Central memory CD8-positive, alpha-beta T cell (primary cell): ENCODE results near the gene MECR.

ENCODE experiments used
- ATAC-seq: fragments of 150-1000 bp; cut with Tn5 transposase; replicated peaks from 2 replicates; pipeline ENCODE4 v1.10.0; 2022; ENCODE audit warnings: mild to moderate bottlenecking, moderate FRiP score, moderate number of reproducible peaks; ENCODE audit not compliant: poor library complexity, severe bottlenecking; ENCODE audit errors: extremely low read depth
- DNase-seq, 2 donors: peaks; one replicate each; pipeline ENCODE4 v3.0.0; 2021; ENCODE audit warnings: low spot score in 2 of 2
- H3K27ac Mint-ChIP-seq: one replicate; pipeline ENCODE4 v1.8.0; 2022; ENCODE audit warnings: low read depth, mild to moderate bottlenecking, moderate library complexity, mixed read lengths
- H3K27me3 Mint-ChIP-seq: one replicate; pipeline ENCODE4 v1.8.0; 2022; ENCODE audit warnings: mixed read lengths
- H3K36me3 Mint-ChIP-seq: one replicate; pipeline ENCODE4 v1.8.0; 2022; ENCODE audit warnings: mild to moderate bottlenecking, moderate library complexity, mixed read lengths; ENCODE audit not compliant: insufficient read depth
- H3K4me1 Mint-ChIP-seq: one replicate; pipeline ENCODE4 v1.8.0; 2022; ENCODE audit warnings: mixed read lengths
- H3K4me3 Mint-ChIP-seq: one replicate; pipeline ENCODE4 v1.8.0; 2022; ENCODE audit warnings: mild to moderate bottlenecking, moderate library complexity, mixed read lengths
- H3K9me3 Mint-ChIP-seq: one replicate; pipeline ENCODE4 v1.8.0; 2022; ENCODE audit warnings: mixed read lengths

Gene MECR

GRCh38 chr1:29249170-29249691 is 18.5 kb upstream of the MECR start:
- Mint-ChIP-seq H3K36me3 (no peaks in the 10 kb centered on the region), H3K4me1 (no peaks in the 10 kb centered on the region), H3K9me3 (no peaks in the 10 kb centered on the region), H3K27ac (no peak overlapping the region), H3K4me3 (no peak overlapping the region), H3K27me3 (peaks cover 36% of the 10 kb centered on the region)
- no peak for DNase-seq
- no peak for ATAC-seq

GRCh38 chr1:29248409-29248808 is 17.7 kb upstream of the MECR start:
- Mint-ChIP-seq H3K36me3 (no peaks in the 10 kb centered on the region), H3K27ac (no peak overlapping the region), H3K4me3 (no peak overlapping the region), H3K27me3 (peaks cover 36% of the 10 kb centered on the region), H3K9me3 (no peaks in the 10 kb centered on the region), H3K4me1 (no peaks in the 10 kb centered on the region)
- DNase-seq: no peak
- no peak for ATAC-seq

DNA sequence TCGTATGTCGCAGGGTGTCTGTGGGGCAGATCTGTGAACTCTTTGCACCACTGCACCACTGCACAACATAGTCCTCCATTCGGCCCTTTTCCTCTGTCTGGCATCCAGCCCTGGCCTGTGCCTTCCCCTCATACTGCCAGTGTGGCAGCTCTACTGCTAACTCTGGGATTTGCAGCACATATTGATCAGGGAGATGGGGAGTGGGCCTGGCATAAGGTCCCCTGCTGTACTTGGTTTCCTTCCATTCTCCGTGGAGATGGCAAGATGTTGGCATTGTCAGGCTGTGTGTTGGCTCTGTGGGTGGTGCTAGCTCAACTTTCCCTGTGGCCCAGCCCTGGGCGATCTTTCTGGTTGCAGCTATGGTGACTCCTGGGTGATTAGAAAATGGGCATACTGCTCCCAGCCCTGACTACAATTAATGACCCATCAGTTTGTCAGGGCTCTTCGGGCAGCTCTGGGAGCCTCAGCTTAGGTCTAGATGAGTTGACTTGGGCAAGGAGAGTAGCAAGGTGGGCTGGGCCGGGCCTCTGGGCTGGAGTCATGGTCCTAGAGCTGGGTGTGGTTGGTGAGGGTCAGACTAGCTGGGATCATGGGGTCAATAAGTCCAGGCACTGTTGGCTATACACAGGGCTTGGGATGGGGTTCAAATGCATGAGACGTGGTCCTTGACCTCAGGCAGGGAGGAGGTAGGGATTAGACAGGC is 17.0 kb upstream of the MECR start:
- H3K9me3 Mint-ChIP-seq: no peaks in the 10 kb centered on the region
- H3K4me1 Mint-ChIP-seq: no peaks in the 10 kb centered on the region
- H3K27me3 Mint-ChIP-seq: peaks cover 36% of the 10 kb centered on the region
- no peak overlapping the region for H3K27ac Mint-ChIP-seq
- H3K36me3 Mint-ChIP-seq: no peaks in the 10 kb centered on the region
- DNase-seq (no peak), ATAC-seq (no peak)
- no peak overlapping the region for H3K4me3 Mint-ChIP-seq

- DNase-seq (no peak), ATAC-seq (no peak)
- Mint-ChIP-seq H3K9me3 (no peaks in the 10 kb centered on the region), H3K27me3 (peaks cover 36% of the 10 kb centered on the region), H3K36me3 (no peaks in the 10 kb centered on the region), H3K27ac (no peak overlapping the region), H3K4me3 (no peak overlapping the region), H3K4me1 (no peaks in the 10 kb centered on the region)
These were observed 16.3 kb upstream of the MECR start for GRCh38 chr1:29247044-29247443.

GRCh38 chr1:29245876-29246275 is 15.1 kb upstream of the MECR start:
- Mint-ChIP-seq H3K36me3 (no peaks in the 10 kb centered on the region), H3K27me3 (peaks cover 47% of the 10 kb centered on the region), H3K4me1 (no peaks in the 10 kb centered on the region), H3K4me3 (no peak overlapping the region), H3K9me3 (no peaks in the 10 kb centered on the region), H3K27ac (no peak overlapping the region)
- ATAC-seq (no peak), DNase-seq (no peak)

DNA sequence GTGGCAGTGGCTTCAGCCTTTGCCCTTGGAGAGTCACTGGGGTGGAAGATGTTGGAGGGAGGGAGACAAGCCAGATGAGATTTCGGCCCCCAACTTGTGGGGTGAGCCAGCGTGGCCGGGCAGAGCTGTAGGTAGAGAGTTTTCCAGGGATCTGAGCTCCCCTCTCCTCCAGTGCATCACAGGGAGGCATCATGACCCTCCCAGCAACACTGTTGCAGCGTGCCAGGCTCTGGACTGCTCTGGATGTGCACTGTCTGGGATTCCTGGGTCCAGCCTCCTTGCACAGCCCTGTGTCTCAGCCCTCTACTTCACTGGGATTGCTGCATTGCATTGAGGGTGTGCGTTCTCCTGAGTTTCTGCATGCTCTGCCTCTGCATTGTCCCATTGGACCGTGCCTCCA is 14.5 kb upstream of the MECR start:
- no peaks in the 10 kb centered on the region for H3K4me1 Mint-ChIP-seq
- H3K4me3 Mint-ChIP-seq: no peak overlapping the region
- no peak for ATAC-seq
- no peaks in the 10 kb centered on the region for H3K36me3 Mint-ChIP-seq
- H3K9me3 Mint-ChIP-seq: no peaks in the 10 kb centered on the region
- DNase-seq: no peak
- H3K27me3 Mint-ChIP-seq: peaks cover 51% of the 10 kb centered on the region
- no peak overlapping the region for H3K27ac Mint-ChIP-seq

DNA sequence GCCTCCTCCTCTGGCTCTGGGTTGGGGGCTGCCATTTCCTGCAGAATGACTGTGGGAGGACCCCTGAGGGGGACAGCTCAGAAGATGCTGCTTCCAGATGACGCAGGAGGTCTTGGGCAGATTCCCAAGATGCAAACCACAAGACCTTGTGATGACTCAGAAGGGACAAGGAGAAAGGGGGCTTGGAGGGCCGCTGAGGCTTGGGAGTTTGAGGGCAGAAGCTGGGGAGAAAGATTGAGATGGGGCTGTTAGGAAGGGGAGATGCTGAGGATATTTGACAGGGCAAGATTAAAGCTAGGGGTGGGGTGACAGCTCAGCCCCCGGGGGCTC is 13.1 kb upstream of the MECR start:
- peaks cover 51% of the 10 kb centered on the region for H3K27me3 Mint-ChIP-seq
- H3K36me3 Mint-ChIP-seq: no peaks in the 10 kb centered on the region
- no peak overlapping the region for H3K4me3 Mint-ChIP-seq
- no peaks in the 10 kb centered on the region for H3K9me3 Mint-ChIP-seq
- H3K4me1 Mint-ChIP-seq: peaks cover under 1% of the 10 kb centered on the region
- no peak for ATAC-seq
- DNase-seq: no peak
- H3K27ac Mint-ChIP-seq: no peak overlapping the region

DNA sequence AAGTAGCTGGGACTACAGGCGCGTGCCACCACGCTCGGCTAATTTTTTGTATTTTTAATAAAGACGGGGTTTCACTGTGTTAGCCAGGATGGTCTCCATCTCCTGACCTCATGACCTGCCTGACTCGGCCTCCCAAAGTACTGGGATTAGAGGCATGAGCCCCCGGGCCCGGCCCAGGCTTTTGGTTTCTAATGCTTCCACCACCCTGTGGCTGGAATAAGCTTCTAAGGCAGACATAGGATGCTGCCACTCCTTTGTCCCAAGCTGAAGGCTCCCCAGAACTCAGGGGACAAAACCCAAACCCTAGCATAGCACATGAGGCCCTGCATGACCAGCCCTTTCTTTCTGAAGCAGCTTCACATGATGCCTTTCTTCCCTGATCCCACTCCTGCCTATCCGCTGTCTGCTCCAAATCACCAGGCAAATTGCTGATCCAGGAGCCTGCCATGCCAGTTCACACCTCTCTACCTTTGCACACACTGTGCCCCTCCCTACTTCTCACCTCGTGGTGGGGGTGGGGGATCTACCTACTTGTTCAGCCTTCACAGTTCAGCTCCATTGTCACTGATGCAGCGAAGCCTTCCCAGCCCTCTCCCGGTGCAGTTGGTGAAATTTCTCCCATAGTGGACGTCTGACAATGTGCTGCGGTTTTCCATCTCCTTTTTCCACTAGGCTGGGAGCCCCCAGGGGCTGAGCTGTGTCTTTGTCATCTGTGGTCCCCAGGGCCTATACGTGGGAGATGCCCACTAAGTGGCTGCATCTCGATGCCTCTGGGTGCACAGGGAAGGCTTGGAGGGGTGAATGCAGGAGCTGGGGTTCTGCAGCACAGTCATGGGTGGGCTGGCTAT is 12.5 kb upstream of the MECR start:
- no peak overlapping the region for H3K4me3 Mint-ChIP-seq
- no peaks in the 10 kb centered on the region for H3K36me3 Mint-ChIP-seq
- peaks cover 51% of the 10 kb centered on the region for H3K27me3 Mint-ChIP-seq
- H3K9me3 Mint-ChIP-seq: no peaks in the 10 kb centered on the region
- DNase-seq: no peak
- H3K4me1 Mint-ChIP-seq: peaks cover 5% of the 10 kb centered on the region
- H3K27ac Mint-ChIP-seq: no peak overlapping the region
- no peak for ATAC-seq

GRCh38 chr1:29240986-29241385 is 10.3 kb upstream of the MECR start:
- Mint-ChIP-seq H3K36me3 (peaks cover 3% of the 10 kb centered on the region), H3K9me3 (no peaks in the 10 kb centered on the region), H3K27ac (no peak overlapping the region), H3K27me3 (peaks cover 52% of the 10 kb centered on the region), H3K4me3 (no peak overlapping the region), H3K4me1 (peaks cover 16% of the 10 kb centered on the region)
- ATAC-seq (no peak), DNase-seq (no peak)

GRCh38 chr1:29240400-29240837 is 9.7 kb upstream of the MECR start:
- DNase-seq (no peak), ATAC-seq (no peak)
- Mint-ChIP-seq H3K9me3 (no peaks in the 10 kb centered on the region), H3K27ac (no peak overlapping the region), H3K4me3 (no peak overlapping the region), H3K27me3 (peaks cover 52% of the 10 kb centered on the region), H3K4me1 (peaks cover 19% of the 10 kb centered on the region), H3K36me3 (peaks cover 6% of the 10 kb centered on the region)

DNA sequence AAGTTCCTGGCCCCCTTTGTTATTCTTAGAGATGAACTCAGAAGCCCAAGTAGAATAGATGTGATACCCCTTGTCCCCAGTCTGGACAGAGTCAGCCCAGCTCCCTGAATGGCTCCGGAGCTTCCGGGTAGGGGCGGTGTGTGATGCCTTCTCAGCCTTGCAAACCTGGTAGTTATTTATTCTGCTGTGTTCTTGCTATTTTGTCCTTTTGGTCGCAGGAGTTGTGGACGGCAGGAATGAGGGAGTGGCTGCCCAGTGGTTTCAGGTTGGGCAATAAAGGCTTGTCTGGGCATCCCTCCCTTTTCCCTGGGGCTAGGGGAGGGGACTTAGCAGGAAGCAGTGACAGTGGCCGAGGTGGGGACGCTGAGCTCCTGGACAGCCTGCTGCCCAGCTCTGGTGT is 8.4 kb upstream of the MECR start:
- Mint-ChIP-seq H3K9me3 (no peaks in the 10 kb centered on the region), H3K4me1 (peaks cover 19% of the 10 kb centered on the region), H3K27ac (no peak overlapping the region), H3K36me3 (peaks cover 6% of the 10 kb centered on the region), H3K27me3 (peaks cover 61% of the 10 kb centered on the region), H3K4me3 (peak overlapping the region; percentile 76)
- DNase-seq: no peak
- ATAC-seq: no peak

DNA sequence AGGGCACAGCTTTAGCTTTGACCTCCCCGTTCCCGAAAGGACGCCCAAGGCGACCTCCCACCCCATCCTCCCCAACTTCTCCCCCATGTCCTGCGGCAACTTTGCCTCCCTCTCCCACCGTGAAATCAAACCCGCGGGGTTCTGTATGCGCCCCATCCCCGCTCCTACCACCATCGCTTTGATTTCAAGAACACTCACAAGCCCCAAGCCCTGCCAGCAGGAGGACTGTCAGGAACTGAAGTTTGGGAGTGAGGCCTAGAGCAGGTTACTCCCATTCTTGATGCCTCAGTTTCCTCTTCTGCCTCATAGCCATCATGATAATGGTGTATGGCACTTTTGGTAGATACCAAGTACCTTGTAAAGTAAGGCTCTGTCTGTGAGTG is 7.9 kb upstream of the MECR start:
- H3K4me1 Mint-ChIP-seq: peaks cover 19% of the 10 kb centered on the region
- no peak overlapping the region for H3K27ac Mint-ChIP-seq
- DNase-seq (no peak), ATAC-seq (no peak)
- H3K9me3 Mint-ChIP-seq: no peaks in the 10 kb centered on the region
- peaks cover 6% of the 10 kb centered on the region for H3K36me3 Mint-ChIP-seq
- peak overlapping the region; percentile 76 for H3K4me3 Mint-ChIP-seq
- H3K27me3 Mint-ChIP-seq: peaks cover 67% of the 10 kb centered on the region
